HepG2 (cell line): Measurements from ENCODE around the gene VGLL4. TPM values are rescaled to one million over a fixed set of nuclear protein-coding genes. Genes with fewer than 3 reads are reported as not detected.

Experiments used
- BHLHE40 ChIP-seq: IDR thresholded peaks from 2 replicates; pipeline ENCODE4 v1.6.1; 2011; ENCODE audit warnings: low read length, improper control_type of control experiment
- ELF4 ChIP-seq: sonication (generic); formaldehyde crosslinking; IDR thresholded peaks from 2 replicates; pipeline ENCODE4 v1.5.0; 2020; ENCODE audit warnings: missing genetic modification reagents, mild to moderate bottlenecking, moderate library complexity, borderline replicate concordance
- ELK4 ChIP-seq: sonication (generic); formaldehyde crosslinking; IDR thresholded peaks from 2 replicates; pipeline ENCODE4 v1.9.0; 2021; ENCODE audit warnings: missing genetic modification reagents, borderline replicate concordance
- FOSL2 ChIP-seq: sonication (generic); formaldehyde crosslinking; IDR thresholded peaks from 2 replicates; pipeline ENCODE4 v1.4.0; 2020; ENCODE audit warnings: missing genetic modification reagents
- GTF3A ChIP-seq: sonication (generic); formaldehyde crosslinking; conservative IDR thresholded peaks from 2 replicates; pipeline ENCODE4 v1.4.0; 2020; ENCODE audit warnings: mild to moderate bottlenecking, missing genetic modification reagents
- HMGA1 ChIP-seq: sonication (generic); formaldehyde crosslinking; conservative IDR thresholded peaks from 2 replicates; pipeline ENCODE4 v1.4.0; 2020; ENCODE audit warnings: missing genetic modification reagents
- HNRNPLL ChIP-seq: fragments of 200-400 bp; formaldehyde crosslinking; IDR thresholded peaks from 2 replicates; pipeline ENCODE4 v1.6.1; 2017; ENCODE audit warnings: mild to moderate bottlenecking, low read depth, low read length; ENCODE audit not compliant: poor library complexity, severe bottlenecking
- HOXD1 ChIP-seq: sonication (generic); formaldehyde crosslinking; IDR thresholded peaks from 2 replicates; pipeline ENCODE4 v1.5.0; 2020; ENCODE audit warnings: missing genetic modification reagents
- KAT7 ChIP-seq: IDR thresholded peaks from 2 replicates; pipeline ENCODE4 v1.6.1; 2018; ENCODE audit warnings: borderline replicate concordance, missing compliant biosample characterization
- KAT8 ChIP-seq: IDR thresholded peaks from 2 replicates; pipeline ENCODE4 v1.6.1; 2016; ENCODE audit warnings: missing genetic modification reagents, missing compliant biosample characterization
- MATR3 ChIP-seq: sonication (generic); formaldehyde crosslinking; IDR thresholded peaks from 2 replicates; pipeline ENCODE4 v1.4.0; 2020; ENCODE audit warnings: missing genetic modification reagents
- PREB ChIP-seq: sonication (generic); formaldehyde crosslinking; IDR thresholded peaks from 2 replicates; pipeline ENCODE4 v1.4.0; 2020; ENCODE audit warnings: missing genetic modification reagents
- SAFB2 ChIP-seq: sonication (generic); formaldehyde crosslinking; IDR thresholded peaks from 2 replicates; pipeline ENCODE4 v1.5.1; 2020; ENCODE audit warnings: missing genetic modification reagents, low read depth, mild to moderate bottlenecking, borderline replicate concordance
- SIX4 ChIP-seq: sonication (generic); formaldehyde crosslinking; IDR thresholded peaks from 2 replicates; pipeline ENCODE4 v1.4.0; 2020; ENCODE audit warnings: missing genetic modification reagents
- ZFP36L2 ChIP-seq: sonication (generic); formaldehyde crosslinking; IDR thresholded peaks from 2 replicates; pipeline ENCODE4 v1.4.0; 2020; ENCODE audit warnings: missing genetic modification reagents
- ZNF691 ChIP-seq: sonication (generic); formaldehyde crosslinking; IDR thresholded peaks from 2 replicates; pipeline ENCODE4 v1.4.0; 2020; ENCODE audit warnings: missing genetic modification reagents, low read depth, mild to moderate bottlenecking, borderline replicate concordance
- ZSCAN12 ChIP-seq: sonication (generic); formaldehyde crosslinking; IDR thresholded peaks from 2 replicates; pipeline ENCODE4 v1.9.0; 2021; ENCODE audit warnings: mild to moderate bottlenecking, missing genetic modification reagents
- ZSCAN22 ChIP-seq: sonication (generic); formaldehyde crosslinking; IDR thresholded peaks from 2 replicates; pipeline ENCODE4 v1.4.0; 2020; ENCODE audit warnings: mild to moderate bottlenecking, missing genetic modification reagents
- polyA plus RNA-seq, 8 experiments: library from polyadenylated mRNA; depleted of rRNA in 3 of 8; stranded (reverse) in 7 of 8; unstranded in 1 of 8; fragments of >200 nt; fragmentation: Illumina TruSeq in 4 of 8; extraction: Trizol in 4 of 8; gene quantifications; 2 replicates each; pipeline versions ENCODE4 v1.2.1 to v1.2.3, GENCODE V29; 2011 to 2016; ENCODE audit warnings: low read depth in 4 of 8, missing spikeins in 1 of 8, mixed read lengths in 1 of 8; ENCODE audit not compliant: insufficient read depth in 1 of 8
- total RNA-seq, 5 experiments: library from RNA; depleted of rRNA; stranded (reverse); fragments of >200 nt; fragmentation: Illumina TruSeq; extraction: Trizol; gene quantifications; 2 replicates each; pipeline ENCODE4 v1.2.3, GENCODE V29; 2016; ENCODE audit warnings: low read depth in 1 of 5
- TF ChIP-seq, protein P1 (sequence below): sonication (generic); formaldehyde crosslinking; IDR thresholded peaks from 2 replicates; pipeline ENCODE4 v1.8.1; 2023; ENCODE audit warnings: mild to moderate bottlenecking, missing genetic modification reagents
- TF ChIP-seq, protein P2 (sequence below): sonication (generic); formaldehyde crosslinking; IDR thresholded peaks from 2 replicates; pipeline ENCODE4 v1.4.0; 2020; ENCODE audit warnings: missing genetic modification reagents, borderline replicate concordance

Gene VGLL4
- total and polyA plus RNA-seq, 2 of the 13 experiments (the other 11 are each of a cell fraction or from before 2014, with no cell fraction given), result 23.2 to 39.0 TPM

- no peak for TF ChIP-seq ZNF691 (CRISPR knock-in tag)
- TF ChIP-seq, protein P1, sequence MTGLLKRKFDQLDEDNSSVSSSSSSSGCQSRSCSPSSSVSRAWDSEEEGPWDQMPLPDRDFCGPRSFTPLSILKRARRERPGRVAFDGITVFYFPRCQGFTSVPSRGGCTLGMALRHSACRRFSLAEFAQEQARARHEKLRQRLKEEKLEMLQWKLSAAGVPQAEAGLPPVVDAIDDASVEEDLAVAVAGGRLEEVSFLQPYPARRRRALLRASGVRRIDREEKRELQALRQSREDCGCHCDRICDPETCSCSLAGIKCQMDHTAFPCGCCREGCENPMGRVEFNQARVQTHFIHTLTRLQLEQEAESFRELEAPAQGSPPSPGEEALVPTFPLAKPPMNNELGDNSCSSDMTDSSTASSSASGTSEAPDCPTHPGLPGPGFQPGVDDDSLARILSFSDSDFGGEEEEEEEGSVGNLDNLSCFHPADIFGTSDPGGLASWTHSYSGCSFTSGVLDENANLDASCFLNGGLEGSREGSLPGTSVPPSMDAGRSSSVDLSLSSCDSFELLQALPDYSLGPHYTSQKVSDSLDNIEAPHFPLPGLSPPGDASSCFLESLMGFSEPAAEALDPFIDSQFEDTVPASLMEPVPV (CRISPR knock-in tag), result no peak
- peak; percentile 93 for TF ChIP-seq KAT8 (CRISPR knock-in tag)
- TF ChIP-seq ZSCAN22 (CRISPR knock-in tag), result no peak
- no peak for TF ChIP-seq ZSCAN12 (CRISPR knock-in tag)
- TF ChIP-seq ELK4 (CRISPR knock-in tag), result no peak
- no peak for TF ChIP-seq MATR3 (CRISPR knock-in tag)
- no peak for TF ChIP-seq HMGA1 (CRISPR knock-in tag)
- TF ChIP-seq FOSL2 (CRISPR knock-in tag), result no peak
- no peak for TF ChIP-seq ELF4
- peak; percentile 85; the same call in 1 of the 2 replicates for TF ChIP-seq KAT7 (CRISPR knock-in tag)
- TF ChIP-seq HNRNPLL, result peak; percentile 24
- TF ChIP-seq SIX4 (CRISPR knock-in tag), result 0 out of 2 replicates have a peak, but pooled peaks have one; percentile 15
- TF ChIP-seq PREB (CRISPR knock-in tag), result no peak
- TF ChIP-seq, protein P2, sequence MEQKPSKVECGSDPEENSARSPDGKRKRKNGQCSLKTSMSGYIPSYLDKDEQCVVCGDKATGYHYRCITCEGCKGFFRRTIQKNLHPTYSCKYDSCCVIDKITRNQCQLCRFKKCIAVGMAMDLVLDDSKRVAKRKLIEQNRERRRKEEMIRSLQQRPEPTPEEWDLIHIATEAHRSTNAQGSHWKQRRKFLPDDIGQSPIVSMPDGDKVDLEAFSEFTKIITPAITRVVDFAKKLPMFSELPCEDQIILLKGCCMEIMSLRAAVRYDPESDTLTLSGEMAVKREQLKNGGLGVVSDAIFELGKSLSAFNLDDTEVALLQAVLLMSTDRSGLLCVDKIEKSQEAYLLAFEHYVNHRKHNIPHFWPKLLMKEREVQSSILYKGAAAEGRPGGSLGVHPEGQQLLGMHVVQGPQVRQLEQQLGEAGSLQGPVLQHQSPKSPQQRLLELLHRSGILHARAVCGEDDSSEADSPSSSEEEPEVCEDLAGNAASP (CRISPR knock-in tag), result 0 out of 2 replicates have a peak, but pooled peaks have one; percentile 38
- TF ChIP-seq SAFB2, result no peak
- TF ChIP-seq ZFP36L2, result no peak
- no peak for TF ChIP-seq BHLHE40
- no peak for TF ChIP-seq GTF3A (CRISPR knock-in tag)
- 0 out of 2 replicates have a peak, but pooled peaks have one; percentile 51 for TF ChIP-seq HOXD1 (CRISPR knock-in tag)
These were observed 107.4 kb downstream of the VGLL4 start (continued) for GRCh38 chr3:11536132-11536935.
